Endodermal cell (in vitro differentiated cells): ENCODE data around the gene XXYLT1. TPM values are rescaled to one million over a fixed set of nuclear protein-coding genes. Genes with fewer than 3 reads are reported as not detected.

Experiments used
- DNase-seq: peaks from one replicate; pipeline ENCODE4 v3.0.0-alpha.2; 2017
- H3K27ac ChIP-seq: 2 replicates; pipeline ENCODE4 v1.5.1; 2013; ENCODE audit warnings: mild to moderate bottlenecking, low read depth, low read length, moderate library complexity
- H3K27me3 ChIP-seq: 2 replicates; pipeline ENCODE4 v1.6.1; 2013; ENCODE audit warnings: mild to moderate bottlenecking, low read length, moderate library complexity; ENCODE audit not compliant: insufficient read depth, control insufficient read depth, poor library complexity, severe bottlenecking
- H3K36me3 ChIP-seq: 2 replicates; pipeline ENCODE4 v1.7.0; 2013; ENCODE audit warnings: mild to moderate bottlenecking, low read length, moderate library complexity; ENCODE audit not compliant: control insufficient read depth, insufficient read depth
- H3K4me1 ChIP-seq: one replicate; pipeline ENCODE4 v1.7.0; 2013; ENCODE audit warnings: low read length; ENCODE audit not compliant: control insufficient read depth, insufficient read depth
- H3K4me3 ChIP-seq: 2 replicates; pipeline ENCODE4 v1.5.1; 2013; ENCODE audit warnings: mild to moderate bottlenecking, low read length, moderate library complexity
- H3K9ac ChIP-seq: 2 replicates; pipeline ENCODE4 v1.6.1; 2013; ENCODE audit warnings: mild to moderate bottlenecking, low read length, moderate library complexity; ENCODE audit not compliant: poor library complexity, severe bottlenecking; ENCODE audit errors: extremely low read depth
- H3K9me3 ChIP-seq: 2 replicates; pipeline ENCODE4 v1.6.1; 2013; ENCODE audit warnings: mild to moderate bottlenecking, low read length, moderate library complexity; ENCODE audit not compliant: control insufficient read depth
- H3K27ac Mint-ChIP-seq: 2 replicates; pipeline ENCODE4 v1.8.0; 2020; ENCODE audit warnings: mixed read lengths
- H3K27me3 Mint-ChIP-seq: 2 replicates; pipeline ENCODE4 v1.8.0; 2021; ENCODE audit warnings: mild to moderate bottlenecking, mixed read lengths; ENCODE audit not compliant: insufficient read depth
- H3K36me3 Mint-ChIP-seq: 2 replicates; pipeline ENCODE4 v1.8.0; 2020; ENCODE audit warnings: low read depth, mixed read lengths
- H3K4me1 Mint-ChIP-seq: 2 replicates; pipeline ENCODE4 v1.8.0; 2020; ENCODE audit warnings: mixed read lengths
- H3K4me3 Mint-ChIP-seq: 2 replicates; pipeline ENCODE4 v1.8.0; 2020; ENCODE audit warnings: mild to moderate bottlenecking, moderate library complexity, mixed read lengths
- H3K9me3 Mint-ChIP-seq: 2 replicates; pipeline ENCODE4 v1.8.0; 2020; ENCODE audit warnings: mild to moderate bottlenecking, mixed read lengths
- CTCF ChIP-seq: fragments of 200-600 bp; sonication (generic); conservative IDR thresholded peaks from 2 replicates; pipeline ENCODE4 v1.5.0; 2021; ENCODE audit warnings: antibody characterized with exemption, mild to moderate bottlenecking
- WGBS, 2 experiments: methylation state at CpG; one replicate each; pipeline versions ENCODE4 v1.1.5 to v1.1.7; 2013; ENCODE audit warnings: missing lambda C conversion rate in 2 of 2, mixed read lengths in 1 of 2; ENCODE audit not compliant: insufficient coverage in 1 of 2, insufficient read length in 1 of 2; 5-methylcytosine and 5-hydroxymethylcytosine counted together
- total RNA-seq, 2 donors: library from RNA; stranded (reverse); fragmentation: NEBNext Ultra II Directional in 1 of 2; extraction: Animal tissue kit (Norgen Biotek cat#: 25700) in 1 of 2; gene quantifications; 2 replicates in 1 of 2; 3 replicates in 1 of 2; pipeline ENCODE4 v1.2.1, GENCODE V29; 2021

Gene XXYLT1
- total RNA-seq, 2 donors from 2014 or later: 35.5 to 38.3 TPM

GRCh38 chr3:195065864-195066185 is 205.1 kb downstream of the XXYLT1 start:
- 98% methylated on average over 13 of the region's 13 CpGs; no CpG with 5 or more reads in 1 of the 2 experiments for WGBS, 2 experiments
- Histone ChIP-seq H3K4me3 (no peak overlapping the region), H3K9ac (no peak overlapping the region), H3K9me3 (no peaks in the 10 kb centered on the region), H3K27ac (no peak overlapping the region), H3K36me3 (peaks cover 22% of the 10 kb centered on the region), H3K27me3 (no peaks in the 10 kb centered on the region), H3K4me1 (peaks cover 5% of the 10 kb centered on the region)
- H3K36me3 Mint-ChIP-seq: peaks cover 38% of the 10 kb centered on the region
- no peak for TF ChIP-seq CTCF
- no peak for DNase-seq
- peaks cover 6% of the 10 kb centered on the region for H3K9me3 Mint-ChIP-seq
- no peaks in the 10 kb centered on the region for H3K27me3 Mint-ChIP-seq
- no peak overlapping the region for H3K4me3 Mint-ChIP-seq
- peaks cover 20% of the 10 kb centered on the region for H3K4me1 Mint-ChIP-seq
- H3K27ac Mint-ChIP-seq: no peak overlapping the region

- WGBS, 2 experiments: 95 to 98% methylated on average over 13 to 42 of the region's 42 CpGs
- no peak for TF ChIP-seq CTCF
- no peak overlapping the region for H3K27ac Mint-ChIP-seq
These were observed 205.7 kb downstream of the XXYLT1 start for GRCh38 chr3:195065142-195065863.

DNA sequence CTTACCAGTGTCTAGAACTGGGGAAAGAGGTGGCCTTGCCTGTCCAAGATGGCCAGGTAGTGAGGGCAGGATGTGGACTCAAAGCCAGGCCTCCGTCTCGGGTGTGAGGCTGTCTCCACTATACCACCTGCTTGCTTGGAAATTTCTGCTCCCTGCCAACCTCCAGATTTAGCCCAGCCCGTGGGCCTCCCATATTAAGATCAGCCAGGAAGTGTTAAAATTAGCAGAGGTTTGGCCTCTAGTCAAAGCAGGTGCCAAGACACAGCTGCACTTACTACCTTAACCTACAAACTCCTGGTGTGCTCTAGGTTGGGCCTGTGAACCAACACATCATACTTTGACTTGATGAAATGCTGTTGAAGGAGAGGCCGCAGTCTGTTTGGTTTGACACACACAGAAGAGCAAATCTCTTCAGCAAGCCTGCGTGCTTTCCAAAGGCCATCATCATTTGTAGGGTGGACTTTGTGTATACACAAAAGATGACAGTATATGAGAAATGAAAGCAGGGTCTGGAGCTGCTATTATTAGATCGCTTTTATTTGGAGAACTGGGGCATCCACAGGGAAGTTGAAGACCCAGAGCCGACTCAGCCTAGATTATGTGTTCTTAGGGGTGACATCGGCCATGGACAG is 206.5 kb downstream of the XXYLT1 start:
- DNase-seq: no peak
- Mint-ChIP-seq H3K4me3 (no peak overlapping the region), H3K27ac (no peak overlapping the region), H3K27me3 (no peaks in the 10 kb centered on the region), H3K9me3 (peaks cover 6% of the 10 kb centered on the region), H3K36me3 (peaks cover 36% of the 10 kb centered on the region), H3K4me1 (peaks cover 13% of the 10 kb centered on the region)
- TF ChIP-seq CTCF: no peak
- no peaks in the 10 kb centered on the region for H3K4me1 ChIP-seq
- no peaks in the 10 kb centered on the region for H3K9me3 ChIP-seq
- no peak overlapping the region for H3K27ac ChIP-seq
- H3K36me3 ChIP-seq: peaks cover 15% of the 10 kb centered on the region
- no peak overlapping the region for H3K4me3 ChIP-seq
- no peaks in the 10 kb centered on the region for H3K27me3 ChIP-seq
- 96 to 97% methylated on average over 5 to 8 of the region's 8 CpGs for WGBS, 2 experiments
- H3K9ac ChIP-seq: no peak overlapping the region

More at GRCh38 chr3:195065142-195065863, 205.7 kb downstream of the XXYLT1 start:
- peaks cover 22% of the 10 kb centered on the region for H3K36me3 ChIP-seq
- no peaks in the 10 kb centered on the region for H3K27me3 ChIP-seq
- H3K4me1 ChIP-seq: no peaks in the 10 kb centered on the region
- DNase-seq: no peak
- peaks cover 15% of the 10 kb centered on the region for H3K4me1 Mint-ChIP-seq
- H3K4me3 Mint-ChIP-seq: no peak overlapping the region
- H3K36me3 Mint-ChIP-seq: peaks cover 38% of the 10 kb centered on the region
- peaks cover 6% of the 10 kb centered on the region for H3K9me3 Mint-ChIP-seq
- no peak overlapping the region for H3K27ac ChIP-seq
- no peaks in the 10 kb centered on the region for H3K27me3 Mint-ChIP-seq
- no peak overlapping the region for H3K4me3 ChIP-seq
- H3K9me3 ChIP-seq: no peaks in the 10 kb centered on the region
- H3K9ac ChIP-seq: no peak overlapping the region
